Gastrocnemius medialis (tissue), 4 donors: Measurements from ENCODE around the gene RBM47.

Experiments used
- POLR2A ChIP-seq, 2 donors: fragments of 450-650 bp; IDR thresholded peaks; one replicate each; pipeline ENCODE4 v1.6.1; 2017; ENCODE audit warnings: antibody characterized with exemption in 2 of 2, mild to moderate bottlenecking in 2 of 2, moderate library complexity in 2 of 2
- TF ChIP-seq, protein P1 (sequence below), 5 experiments: fragments of 450-650 bp in 3 of 5; fragments of 200-600 bp in 2 of 5; sonication (generic) in 2 of 5; IDR thresholded peaks in 4 of 5; conservative IDR thresholded peaks in 1 of 5; 1 replicate in 4 of 5; 2 replicates in 1 of 5; pipeline ENCODE4 v1.5.1; 2016 to 2019; ENCODE audit warnings: antibody characterized with exemption in 5 of 5, mild to moderate bottlenecking in 3 of 5, moderate library complexity in 3 of 5

DNA sequence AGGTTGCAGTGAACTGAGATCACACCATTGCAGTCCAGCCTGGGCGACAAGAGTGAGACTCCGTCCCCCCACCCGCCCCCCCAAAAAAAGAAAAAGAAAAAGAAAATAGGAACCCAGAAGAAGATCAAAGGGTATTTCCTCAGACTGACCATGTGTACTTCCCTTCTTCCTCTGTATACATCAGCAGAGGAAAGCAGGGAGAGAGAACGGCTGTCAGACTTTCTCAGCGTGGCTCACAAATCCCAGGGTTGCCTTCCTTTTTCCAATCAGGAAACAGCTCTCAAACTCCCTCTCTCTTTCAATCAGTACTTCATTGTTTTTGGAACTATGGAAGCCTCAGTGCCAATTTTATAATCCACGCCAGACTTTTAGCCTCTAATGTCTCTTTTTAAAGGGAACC, 235.4 kb downstream of the RBM47 start:
- TF ChIP-seq, protein P1, sequence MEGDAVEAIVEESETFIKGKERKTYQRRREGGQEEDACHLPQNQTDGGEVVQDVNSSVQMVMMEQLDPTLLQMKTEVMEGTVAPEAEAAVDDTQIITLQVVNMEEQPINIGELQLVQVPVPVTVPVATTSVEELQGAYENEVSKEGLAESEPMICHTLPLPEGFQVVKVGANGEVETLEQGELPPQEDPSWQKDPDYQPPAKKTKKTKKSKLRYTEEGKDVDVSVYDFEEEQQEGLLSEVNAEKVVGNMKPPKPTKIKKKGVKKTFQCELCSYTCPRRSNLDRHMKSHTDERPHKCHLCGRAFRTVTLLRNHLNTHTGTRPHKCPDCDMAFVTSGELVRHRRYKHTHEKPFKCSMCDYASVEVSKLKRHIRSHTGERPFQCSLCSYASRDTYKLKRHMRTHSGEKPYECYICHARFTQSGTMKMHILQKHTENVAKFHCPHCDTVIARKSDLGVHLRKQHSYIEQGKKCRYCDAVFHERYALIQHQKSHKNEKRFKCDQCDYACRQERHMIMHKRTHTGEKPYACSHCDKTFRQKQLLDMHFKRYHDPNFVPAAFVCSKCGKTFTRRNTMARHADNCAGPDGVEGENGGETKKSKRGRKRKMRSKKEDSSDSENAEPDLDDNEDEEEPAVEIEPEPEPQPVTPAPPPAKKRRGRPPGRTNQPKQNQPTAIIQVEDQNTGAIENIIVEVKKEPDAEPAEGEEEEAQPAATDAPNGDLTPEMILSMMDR (IDR thresholded peaks at IDR 0.05 in 4 of 5, conservative IDR thresholded peaks at IDR 0.05 in 1 of 5) = no peak
- no peak for TF ChIP-seq POLR2A (IDR thresholded peaks at IDR 0.05)
